Measurements from ENCODE around the gene COLGALT1. TPM values are rescaled to one million over a fixed set of nuclear protein-coding genes. Genes with fewer than 3 reads are reported as not detected.

The COLGALT1 gene
- total RNA-seq, 1 donor from 2014 or later: 115 TPM

DNA sequence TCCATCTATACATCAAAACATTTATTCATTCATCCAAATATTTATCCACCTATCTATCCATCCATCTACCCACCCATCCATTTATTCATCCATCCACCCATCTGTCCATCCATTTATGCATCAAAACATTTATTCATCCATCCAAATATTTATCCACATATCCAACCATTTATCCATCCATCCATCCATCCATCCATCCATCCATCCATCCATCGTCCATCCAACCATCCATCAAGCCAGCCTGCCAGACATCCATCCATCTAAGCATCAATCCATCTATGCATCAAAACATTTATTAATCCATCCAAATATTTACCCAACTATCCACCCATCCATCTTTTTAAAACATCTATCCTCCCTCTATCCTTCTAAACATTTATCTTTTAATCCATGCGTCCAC is 70.5 kb downstream of the COLGALT1 start:
- H3K27ac Mint-ChIP-seq: no peak overlapping the region
- H3K27me3 Mint-ChIP-seq (ENCODE audit: insufficient read depth): peaks cover 1% of the 10 kb centered on the region
- H3K4me1 Mint-ChIP-seq (ENCODE audit: low read depth): peaks cover 6% of the 10 kb centered on the region
- H3K36me3 Mint-ChIP-seq (ENCODE audit: low read depth): no peaks in the 10 kb centered on the region
- H3K4me3 Mint-ChIP-seq: no peak overlapping the region
- intact Hi-C loops (cut with micrococcal nuclease): no loop called here
- DNase-seq (ENCODE audit: low spot score): no peak
- H3K9me3 Mint-ChIP-seq: no peaks in the 10 kb centered on the region

DNA sequence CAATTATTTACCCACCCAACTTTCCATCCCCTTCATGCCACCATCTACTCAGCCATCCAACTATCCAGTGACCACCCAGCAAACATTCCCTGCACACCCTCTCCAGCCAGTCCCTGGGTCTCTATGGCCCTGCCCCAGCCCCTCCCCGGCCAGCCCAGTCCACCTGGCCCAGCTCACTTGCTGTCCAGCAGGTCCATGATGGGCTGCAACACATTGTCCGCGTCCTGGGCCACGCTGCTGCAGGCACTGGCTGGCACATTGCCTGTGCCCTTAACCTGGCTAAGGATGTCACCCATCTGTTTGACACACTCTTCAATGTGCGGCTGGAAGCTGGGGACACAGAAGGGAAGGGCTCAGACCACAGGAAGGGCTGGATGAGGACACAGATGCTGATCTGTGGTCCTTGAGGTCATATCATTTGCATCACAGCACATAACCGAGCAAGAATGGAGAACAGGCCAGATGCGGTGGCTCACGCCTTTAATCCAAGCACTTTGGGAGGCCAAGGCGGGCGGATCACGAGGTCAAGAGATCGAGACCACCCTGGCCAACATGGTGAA is 71.1 kb downstream of the COLGALT1 start:
- Mint-ChIP-seq H3K9me3 (no peaks in the 10 kb centered on the region), H3K27ac (no peak overlapping the region), H3K4me3 (no peak overlapping the region), H3K27me3 (ENCODE audit: insufficient read depth) (no peaks in the 10 kb centered on the region), H3K36me3 (ENCODE audit: low read depth) (no peaks in the 10 kb centered on the region), H3K4me1 (ENCODE audit: low read depth) (peaks cover 6% of the 10 kb centered on the region)
- intact Hi-C loops (cut with micrococcal nuclease): no loop called here
- DNase-seq (ENCODE audit: low spot score): no peak

- Mint-ChIP-seq H3K27ac (no peak overlapping the region), H3K36me3 (ENCODE audit: low read depth) (no peaks in the 10 kb centered on the region), H3K4me3 (no peak overlapping the region), H3K27me3 (ENCODE audit: insufficient read depth) (no peaks in the 10 kb centered on the region), H3K4me1 (ENCODE audit: low read depth) (peaks cover 6% of the 10 kb centered on the region), H3K9me3 (no peaks in the 10 kb centered on the region)
- no peak for DNase-seq (ENCODE audit: low spot score)
- intact Hi-C loops (cut with micrococcal nuclease): no loop called here
Measured at GRCh38 chr19:17627161-17627560, 71.7 kb downstream of the COLGALT1 start.

DNA sequence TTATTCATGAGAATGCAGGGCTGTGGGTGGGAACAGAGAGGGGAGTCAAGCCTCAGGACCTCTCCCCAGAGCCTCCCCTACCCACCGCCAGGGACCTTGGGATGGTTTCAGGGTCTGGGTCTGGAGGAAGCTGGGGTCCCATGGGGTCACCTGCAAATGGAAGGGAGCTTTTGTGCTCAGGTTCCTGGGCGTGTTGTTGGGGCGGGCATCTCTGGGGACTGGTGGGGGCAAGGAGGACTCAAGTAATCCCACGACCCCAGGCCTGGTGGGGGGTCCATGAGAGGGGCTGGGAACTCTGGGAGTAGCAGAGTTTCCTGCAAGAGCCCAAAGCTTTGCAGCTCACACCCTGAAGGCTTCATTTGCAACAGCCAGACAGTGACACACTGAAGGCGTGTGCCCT is 72.5 kb downstream of the COLGALT1 start:
- Mint-ChIP-seq H3K9me3 (no peaks in the 10 kb centered on the region), H3K27me3 (ENCODE audit: insufficient read depth) (no peaks in the 10 kb centered on the region), H3K27ac (no peak overlapping the region), H3K4me3 (no peak overlapping the region), H3K36me3 (ENCODE audit: low read depth) (no peaks in the 10 kb centered on the region), H3K4me1 (ENCODE audit: low read depth) (no peaks in the 10 kb centered on the region)
- intact Hi-C loops (cut with micrococcal nuclease): no loop called here
- no peak for DNase-seq (ENCODE audit: low spot score)

GRCh38 chr19:17629760-17630159 is 74.3 kb downstream of the COLGALT1 start:
- H3K4me1 Mint-ChIP-seq (ENCODE audit: low read depth): no peaks in the 10 kb centered on the region
- no peaks in the 10 kb centered on the region for H3K36me3 Mint-ChIP-seq (ENCODE audit: low read depth)
- H3K27ac Mint-ChIP-seq: no peak overlapping the region
- no peak overlapping the region for H3K4me3 Mint-ChIP-seq
- no peaks in the 10 kb centered on the region for H3K27me3 Mint-ChIP-seq (ENCODE audit: insufficient read depth)
- no peak for DNase-seq (ENCODE audit: low spot score)
- H3K9me3 Mint-ChIP-seq: no peaks in the 10 kb centered on the region
- intact Hi-C loops (cut with micrococcal nuclease): no loop called here

DNA sequence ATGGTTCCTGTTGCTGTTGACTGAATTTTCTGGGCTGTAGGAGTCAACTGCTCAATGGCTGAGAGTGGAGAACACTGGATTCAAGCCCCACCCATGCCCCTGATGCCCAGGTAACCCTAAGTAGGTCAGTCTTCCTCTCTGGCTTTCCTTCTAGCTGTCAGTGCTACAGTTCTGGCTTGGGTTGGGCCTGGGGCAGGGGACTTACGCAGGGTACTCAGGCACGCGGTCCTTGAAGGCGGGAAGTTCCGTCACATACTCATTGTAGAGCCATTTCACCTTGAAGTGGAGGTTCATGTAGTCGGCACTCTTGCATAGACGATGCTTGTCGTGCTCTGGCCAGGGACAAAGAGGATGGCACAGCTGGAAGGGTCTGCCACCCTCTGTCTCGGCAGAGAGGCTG is 77.1 kb downstream of the COLGALT1 start:
- no peak for DNase-seq (ENCODE audit: low spot score)
- Mint-ChIP-seq H3K4me3 (no peak overlapping the region), H3K4me1 (ENCODE audit: low read depth) (no peaks in the 10 kb centered on the region), H3K27ac (no peak overlapping the region), H3K36me3 (ENCODE audit: low read depth) (no peaks in the 10 kb centered on the region), H3K27me3 (ENCODE audit: insufficient read depth) (no peaks in the 10 kb centered on the region), H3K9me3 (no peaks in the 10 kb centered on the region)
- intact Hi-C loops (cut with micrococcal nuclease): no loop called here

Other genes with a start within 250 kb of the COLGALT1 start
- 108 and 118 TPM in 2 replicates for gene MRPL34, start 249.8 kb upstream of the COLGALT1 start, total RNA-seq
- 45.3 and 50.2 TPM in 2 replicates for gene DDA1, start 246.1 kb upstream of the COLGALT1 start, total RNA-seq
- 6.6 and 7.4 TPM in 2 replicates for gene ANO8, start 220.8 kb upstream of the COLGALT1 start, total RNA-seq
- 64.2 and 72.0 TPM in 2 replicates for gene GTPBP3, start 218.1 kb upstream of the COLGALT1 start, total RNA-seq
- 0.08 TPM in 1 of 2 replicates, not detected in the other for gene PLVAP, start 178.3 kb upstream of the COLGALT1 start, total RNA-seq
- 1.9 and 2.6 TPM in 2 replicates for gene CCDC194, start 161.5 kb upstream of the COLGALT1 start, total RNA-seq
- gene BST2, start 150.0 kb upstream of the COLGALT1 start, total RNA-seq: 146 and 148 TPM in 2 replicates
- gene MVB12A, start 135.6 kb upstream of the COLGALT1 start, total RNA-seq: 40.8 and 42.7 TPM in 2 replicates
- gene TMEM221, start 107.0 kb upstream of the COLGALT1 start, total RNA-seq: not detected in 2 replicates
- not detected in 2 replicates for gene NXNL1, start 94.7 kb upstream of the COLGALT1 start, total RNA-seq
- gene SLC27A1, start 85.1 kb upstream of the COLGALT1 start, total RNA-seq: 1.7 and 2.0 TPM in 2 replicates
- gene PGLS, start 44.0 kb upstream of the COLGALT1 start, total RNA-seq: 58.9 and 61.3 TPM in 2 replicates
- 0.02 TPM in 1 of 2 replicates, not detected in the other for gene UNC13A, start 132.7 kb downstream of the COLGALT1 start, total RNA-seq
- 81.7 and 83.7 TPM in 2 replicates for gene MAP1S, start 163.8 kb downstream of the COLGALT1 start, total RNA-seq
- gene FCHO1, start 195.8 kb downstream of the COLGALT1 start, total RNA-seq: 88.6 and 93.6 TPM in 2 replicates
- gene B3GNT3, start 239.5 kb downstream of the COLGALT1 start, total RNA-seq: not detected in 2 replicates

Measured in activated T-helper 1 cell treated with anti-CD3 and anti-CD28 coated beads, Interleukin-12 subunit alpha, Interleukin-12 subunit beta, Interleukin-2, Interleukin-4 antibody, amounts not matched to agents 30 ng/mL and 10 ng/mL and 1 ng/mL, durations not matched to agents 14 hours and 24 hours and 36 hours (primary cell).